Liver (tissue), 3 donors: ENCODE results near the gene USP26.

Experiments
- EGR1 ChIP-seq, 2 donors: IDR thresholded peaks; 2 replicates each; pipeline ENCODE4 v1.6.1; 2016 to 2018; ENCODE audit warnings: antibody characterized with exemption in 2 of 2, low read depth in 2 of 2
- FOXA1 ChIP-seq: IDR thresholded peaks from 2 replicates; pipeline ENCODE4 v1.6.1; 2016; ENCODE audit warnings: antibody characterized with exemption
- GABPA ChIP-seq, 2 donors: IDR thresholded peaks in 1 of 2; conservative IDR thresholded peaks in 1 of 2; 2 replicates each; pipeline ENCODE4 v1.6.1; 2016; ENCODE audit warnings: antibody characterized with exemption in 2 of 2, mild to moderate bottlenecking in 1 of 2, moderate library complexity in 1 of 2
- RXRA ChIP-seq, 2 donors: IDR thresholded peaks; 2 replicates each; pipeline ENCODE4 v1.6.1; 2017 to 2018; ENCODE audit warnings: antibody characterized with exemption in 2 of 2, mild to moderate bottlenecking in 1 of 2
- SP1 ChIP-seq: IDR thresholded peaks from 2 replicates; pipeline ENCODE4 v1.6.1; 2018; ENCODE audit warnings: antibody characterized with exemption, mild to moderate bottlenecking
- TF ChIP-seq, protein P1 (sequence below): IDR thresholded peaks from 2 replicates; pipeline ENCODE4 v1.6.1; 2016; ENCODE audit warnings: antibody characterized with exemption
- TF ChIP-seq, protein P2 (sequence below): fragments of 150-350 bp; IDR thresholded peaks from 2 replicates; pipeline ENCODE4 v1.5.1; 2017; ENCODE audit warnings: improper control_type of control experiment, low read depth, low read length; ENCODE audit not compliant: missing input control
- donor health status: healthy.
- donor health status: healthy.

DNA sequence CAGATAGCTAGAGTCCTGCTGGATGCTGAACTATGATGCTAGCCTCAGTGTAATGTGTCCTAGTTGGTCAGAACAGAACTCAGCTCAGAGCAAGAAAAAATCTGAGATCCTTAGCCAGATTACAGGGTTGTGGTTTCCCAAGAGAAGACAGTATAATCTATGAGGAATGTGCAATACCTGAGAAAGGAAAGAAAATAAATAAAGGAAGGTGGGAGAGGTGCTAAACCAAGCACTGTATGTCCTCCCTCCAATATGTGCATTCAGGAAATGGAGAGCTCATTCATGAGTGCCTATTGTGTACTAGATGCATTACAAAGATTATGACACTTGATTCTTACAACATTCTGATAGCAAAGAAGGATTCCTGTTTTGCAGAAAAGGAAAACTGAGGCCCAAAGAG lies 7.5 kb downstream of the USP26 start:
- TF ChIP-seq, protein P1, sequence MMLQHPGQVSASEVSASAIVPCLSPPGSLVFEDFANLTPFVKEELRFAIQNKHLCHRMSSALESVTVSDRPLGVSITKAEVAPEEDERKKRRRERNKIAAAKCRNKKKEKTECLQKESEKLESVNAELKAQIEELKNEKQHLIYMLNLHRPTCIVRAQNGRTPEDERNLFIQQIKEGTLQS = no peak
- TF ChIP-seq, protein P2, sequence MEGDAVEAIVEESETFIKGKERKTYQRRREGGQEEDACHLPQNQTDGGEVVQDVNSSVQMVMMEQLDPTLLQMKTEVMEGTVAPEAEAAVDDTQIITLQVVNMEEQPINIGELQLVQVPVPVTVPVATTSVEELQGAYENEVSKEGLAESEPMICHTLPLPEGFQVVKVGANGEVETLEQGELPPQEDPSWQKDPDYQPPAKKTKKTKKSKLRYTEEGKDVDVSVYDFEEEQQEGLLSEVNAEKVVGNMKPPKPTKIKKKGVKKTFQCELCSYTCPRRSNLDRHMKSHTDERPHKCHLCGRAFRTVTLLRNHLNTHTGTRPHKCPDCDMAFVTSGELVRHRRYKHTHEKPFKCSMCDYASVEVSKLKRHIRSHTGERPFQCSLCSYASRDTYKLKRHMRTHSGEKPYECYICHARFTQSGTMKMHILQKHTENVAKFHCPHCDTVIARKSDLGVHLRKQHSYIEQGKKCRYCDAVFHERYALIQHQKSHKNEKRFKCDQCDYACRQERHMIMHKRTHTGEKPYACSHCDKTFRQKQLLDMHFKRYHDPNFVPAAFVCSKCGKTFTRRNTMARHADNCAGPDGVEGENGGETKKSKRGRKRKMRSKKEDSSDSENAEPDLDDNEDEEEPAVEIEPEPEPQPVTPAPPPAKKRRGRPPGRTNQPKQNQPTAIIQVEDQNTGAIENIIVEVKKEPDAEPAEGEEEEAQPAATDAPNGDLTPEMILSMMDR = no peak
- TF ChIP-seq RXRA (IDR thresholded peaks at IDR 0.05) (no peak), FOXA1 (no peak), GABPA (IDR thresholded peaks at IDR 0.05 in 1 of 2, conservative IDR thresholded peaks at IDR 0.05 in 1 of 2) (no peak), SP1 (no peak), EGR1 (IDR thresholded peaks at IDR 0.05; ENCODE audit: low read depth in 2 of 2) (no peak)
